ENCODE measurements around the gene PRKAG2. TPM values are rescaled to one million over a fixed set of nuclear protein-coding genes. Genes with fewer than 3 reads are reported as not detected.
"Not testable (repeated sequence)": the region's sequence is repeated elsewhere in the genome, so short reads cannot be mapped to it uniquely, and the experiment has no call there.

PRKAG2 gene
- total RNA-seq, 2 donors from 2014 or later = 41.3 to 51.8 TPM

- H3K27ac Mint-ChIP-seq; DNase-seq; H3K9me3 ChIP-seq (ENCODE audit: control insufficient read depth, low read length, poor library complexity, severe bottlenecking); H3K4me1 Mint-ChIP-seq; H3K36me3 Mint-ChIP-seq (ENCODE audit: low read depth); ATAC-seq; H3K4me3 Mint-ChIP-seq: not testable (repeated sequence)
- H3K27me3 Mint-ChIP-seq = peaks cover 16% of the 10 kb centered on the region
These were observed 33.7 kb upstream of the PRKAG2 start for GRCh38 chr7:151910655-151911054.

GRCh38 chr7:151907115-151907514 lies 30.2 kb upstream of the PRKAG2 start:
- H3K9me3 ChIP-seq (ENCODE audit: control insufficient read depth, low read length, poor library complexity, severe bottlenecking); DNase-seq; H3K27ac Mint-ChIP-seq; H3K4me3 Mint-ChIP-seq; H3K4me1 Mint-ChIP-seq; ATAC-seq; H3K36me3 Mint-ChIP-seq (ENCODE audit: low read depth): not testable (repeated sequence)
- peaks cover 41% of the 10 kb centered on the region for H3K27me3 Mint-ChIP-seq

DNA sequence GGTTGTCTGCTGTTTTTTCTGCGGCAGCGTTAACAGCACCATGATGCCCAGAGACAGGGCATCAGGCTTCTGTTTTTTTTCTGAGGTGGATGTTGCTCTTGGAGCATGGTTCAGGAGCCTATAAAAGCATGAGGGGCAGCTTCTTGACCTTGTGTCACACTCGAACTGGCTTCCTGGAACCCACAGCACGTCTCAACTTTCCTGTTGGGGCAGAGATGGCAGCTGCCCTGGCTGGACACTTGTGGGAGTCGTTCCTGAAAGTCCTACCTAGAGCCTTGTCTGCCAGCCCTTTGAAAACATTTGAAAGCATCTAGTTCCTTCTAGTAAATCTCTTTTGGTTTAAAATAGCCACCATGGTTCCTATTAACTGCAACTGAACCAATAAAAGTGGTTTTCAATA lies 28.9 kb upstream of the PRKAG2 start:
- DNase-seq = no peak

GRCh38 chr7:151905353-151905752 lies 28.4 kb upstream of the PRKAG2 start:
- H3K27ac Mint-ChIP-seq = no peak overlapping the region
- ATAC-seq (no peak), DNase-seq (no peak)
- H3K4me3 Mint-ChIP-seq = no peak overlapping the region
- no peaks in the 10 kb centered on the region for H3K9me3 ChIP-seq (ENCODE audit: control insufficient read depth, low read length, poor library complexity, severe bottlenecking)
- no peaks in the 10 kb centered on the region for H3K4me1 Mint-ChIP-seq
- peaks cover 57% of the 10 kb centered on the region for H3K27me3 Mint-ChIP-seq
- H3K36me3 Mint-ChIP-seq (ENCODE audit: low read depth) = peaks cover 2% of the 10 kb centered on the region

More for the DNA sequence above, 28.9 kb upstream of the PRKAG2 start:
- no peak overlapping the region for H3K27ac Mint-ChIP-seq
- no peak overlapping the region for H3K4me3 Mint-ChIP-seq
- H3K36me3 Mint-ChIP-seq (ENCODE audit: low read depth) = peaks cover 2% of the 10 kb centered on the region
- H3K4me1 Mint-ChIP-seq = no peaks in the 10 kb centered on the region
- ATAC-seq = no peak
- no peaks in the 10 kb centered on the region for H3K9me3 ChIP-seq (ENCODE audit: control insufficient read depth, low read length, poor library complexity, severe bottlenecking)
- peaks cover 53% of the 10 kb centered on the region for H3K27me3 Mint-ChIP-seq

DNA sequence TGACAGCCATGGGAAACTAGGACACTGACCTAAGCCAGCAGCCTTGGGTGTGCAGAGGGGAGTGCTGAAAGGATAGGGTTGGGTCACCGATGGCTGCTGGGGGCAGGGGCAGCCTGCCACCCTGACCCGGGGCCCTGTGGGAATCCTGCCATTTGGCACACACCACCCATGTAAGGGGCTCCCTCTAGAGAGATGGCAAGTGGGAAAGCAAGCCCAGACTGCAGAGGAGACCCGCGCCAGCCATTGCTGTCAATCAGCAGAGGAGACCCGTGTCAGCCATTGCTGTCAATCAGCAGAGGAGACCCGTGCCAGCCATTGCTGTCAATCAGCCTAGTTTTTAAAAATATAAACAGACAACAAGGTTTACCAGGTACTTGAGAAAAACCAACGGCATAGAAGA lies 27.4 kb upstream of the PRKAG2 start:
- H3K9me3 ChIP-seq (ENCODE audit: control insufficient read depth, low read length, poor library complexity, severe bottlenecking) = no peaks in the 10 kb centered on the region
- H3K4me1 Mint-ChIP-seq = no peaks in the 10 kb centered on the region
- H3K27ac Mint-ChIP-seq = no peak overlapping the region
- no peak for DNase-seq
- peaks cover 68% of the 10 kb centered on the region for H3K27me3 Mint-ChIP-seq
- H3K36me3 Mint-ChIP-seq (ENCODE audit: low read depth) = peaks cover 5% of the 10 kb centered on the region
- no peak for ATAC-seq
- H3K4me3 Mint-ChIP-seq = no peak overlapping the region

GRCh38 chr7:151903249-151904032 lies 26.5 kb upstream of the PRKAG2 start:
- peaks cover 64% of the 10 kb centered on the region for H3K27me3 Mint-ChIP-seq
- H3K27ac Mint-ChIP-seq = no peak overlapping the region
- DNase-seq (no peak), ATAC-seq (no peak)
- no peaks in the 10 kb centered on the region for H3K9me3 ChIP-seq (ENCODE audit: control insufficient read depth, low read length, poor library complexity, severe bottlenecking)
- H3K36me3 Mint-ChIP-seq (ENCODE audit: low read depth) = peaks cover 5% of the 10 kb centered on the region
- H3K4me3 Mint-ChIP-seq = no peak overlapping the region
- H3K4me1 Mint-ChIP-seq = no peaks in the 10 kb centered on the region

DNA sequence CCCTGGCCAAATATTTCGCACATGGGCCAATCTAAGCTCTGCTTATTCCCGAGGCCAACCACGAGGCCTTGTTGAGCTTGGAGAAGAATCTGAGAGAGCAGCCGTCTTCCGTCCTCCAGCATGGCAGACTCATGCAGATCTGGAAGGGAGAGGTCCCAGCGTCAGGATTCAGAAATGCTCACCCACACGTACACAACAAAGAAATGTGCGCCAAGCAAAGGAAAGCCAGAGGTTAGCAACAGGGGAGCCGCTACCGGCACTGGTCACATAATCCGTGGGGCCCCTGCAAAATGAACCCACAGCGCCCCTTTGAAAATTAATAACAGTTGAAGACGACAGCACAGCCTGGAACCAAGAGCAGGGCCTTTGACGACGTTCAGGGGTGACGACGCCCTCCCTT lies 25.4 kb upstream of the PRKAG2 start:
- no peak for DNase-seq
- H3K4me1 Mint-ChIP-seq = peaks cover 3% of the 10 kb centered on the region
- H3K4me3 Mint-ChIP-seq = no peak overlapping the region
- no peaks in the 10 kb centered on the region for H3K9me3 ChIP-seq (ENCODE audit: control insufficient read depth, low read length, poor library complexity, severe bottlenecking)
- no peak overlapping the region for H3K27ac Mint-ChIP-seq
- peaks cover 69% of the 10 kb centered on the region for H3K27me3 Mint-ChIP-seq
- ATAC-seq = no peak
- H3K36me3 Mint-ChIP-seq (ENCODE audit: low read depth) = peaks cover 4% of the 10 kb centered on the region

GRCh38 chr7:151901828-151902227 lies 24.9 kb upstream of the PRKAG2 start:
- peaks cover 3% of the 10 kb centered on the region for H3K4me1 Mint-ChIP-seq
- peaks cover 4% of the 10 kb centered on the region for H3K36me3 Mint-ChIP-seq (ENCODE audit: low read depth)
- ATAC-seq (no peak), DNase-seq (no peak)
- H3K27me3 Mint-ChIP-seq = peaks cover 71% of the 10 kb centered on the region
- H3K4me3 Mint-ChIP-seq = no peak overlapping the region
- no peak overlapping the region for H3K27ac Mint-ChIP-seq
- H3K9me3 ChIP-seq (ENCODE audit: control insufficient read depth, low read length, poor library complexity, severe bottlenecking) = no peaks in the 10 kb centered on the region

- no peak overlapping the region for H3K27ac Mint-ChIP-seq
- no peak overlapping the region for H3K4me3 Mint-ChIP-seq
- peaks cover 4% of the 10 kb centered on the region for H3K36me3 Mint-ChIP-seq (ENCODE audit: low read depth)
- DNase-seq (no peak), ATAC-seq (no peak)
- no peaks in the 10 kb centered on the region for H3K9me3 ChIP-seq (ENCODE audit: control insufficient read depth, low read length, poor library complexity, severe bottlenecking)
- H3K27me3 Mint-ChIP-seq = peaks cover 73% of the 10 kb centered on the region
- peaks cover 3% of the 10 kb centered on the region for H3K4me1 Mint-ChIP-seq
These were observed 24.2 kb upstream of the PRKAG2 start for GRCh38 chr7:151900986-151901621.

DNA sequence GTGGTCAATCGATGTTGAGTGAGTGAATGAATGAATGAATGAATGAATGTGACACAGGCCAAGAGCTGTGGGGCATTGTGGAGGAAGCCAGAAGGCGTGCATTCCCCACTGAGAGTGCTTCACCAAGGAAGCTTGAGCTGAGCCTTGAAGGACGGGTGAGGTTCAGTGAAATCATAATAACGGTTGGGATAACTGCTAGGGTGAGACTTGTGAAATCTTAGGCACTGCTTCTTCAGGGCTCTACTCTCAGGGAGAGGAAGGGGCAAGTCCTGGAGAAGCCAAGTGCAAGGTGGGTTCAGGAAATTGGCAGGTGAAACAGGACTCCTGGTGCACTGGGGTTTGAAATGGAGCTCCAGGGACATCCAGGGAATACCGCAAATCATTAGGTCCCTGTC lies 23.7 kb upstream of the PRKAG2 start:
- no peak overlapping the region for H3K4me3 Mint-ChIP-seq
- peaks cover 4% of the 10 kb centered on the region for H3K36me3 Mint-ChIP-seq (ENCODE audit: low read depth)
- no peak for ATAC-seq
- DNase-seq = no peak
- H3K9me3 ChIP-seq (ENCODE audit: control insufficient read depth, low read length, poor library complexity, severe bottlenecking) = no peaks in the 10 kb centered on the region
- H3K27ac Mint-ChIP-seq = no peak overlapping the region
- peaks cover 71% of the 10 kb centered on the region for H3K27me3 Mint-ChIP-seq
- H3K4me1 Mint-ChIP-seq = peaks cover 3% of the 10 kb centered on the region

GRCh38 chr7:151899513-151900360 lies 22.8 kb upstream of the PRKAG2 start:
- peaks cover 3% of the 10 kb centered on the region for H3K4me1 Mint-ChIP-seq
- no peak for DNase-seq
- H3K27me3 Mint-ChIP-seq = peaks cover 67% of the 10 kb centered on the region
- H3K9me3 ChIP-seq (ENCODE audit: control insufficient read depth, low read length, poor library complexity, severe bottlenecking) = no peaks in the 10 kb centered on the region
- H3K27ac Mint-ChIP-seq = no peak overlapping the region
- H3K4me3 Mint-ChIP-seq = no peak overlapping the region
- no peak for ATAC-seq
- H3K36me3 Mint-ChIP-seq (ENCODE audit: low read depth) = peaks cover 4% of the 10 kb centered on the region

- Mint-ChIP-seq H3K27me3 (peaks cover 66% of the 10 kb centered on the region), H3K27ac (no peak overlapping the region), H3K36me3 (ENCODE audit: low read depth) (peaks cover 4% of the 10 kb centered on the region), H3K4me3 (no peak overlapping the region), H3K4me1 (peaks cover 3% of the 10 kb centered on the region)
- ATAC-seq (no peak), DNase-seq (no peak)
- no peaks in the 10 kb centered on the region for H3K9me3 ChIP-seq (ENCODE audit: control insufficient read depth, low read length, poor library complexity, severe bottlenecking)
These were observed 21.2 kb upstream of the PRKAG2 start for GRCh38 chr7:151897951-151898686.

Measured in T-helper 17 cell (primary cell).